ENCODE results near the gene LPCAT4. TPM values are rescaled to one million over a fixed set of nuclear protein-coding genes. Genes with fewer than 3 reads are reported as not detected.

LPCAT4 gene
- total and polyA plus RNA-seq, 9 of the 15 experiments (the other 6 are each of a cell fraction or from before 2014, with no cell fraction given) = 7.3 to 34.3 (median 14.4) TPM

- ChIA-PET POLR2A (interaction anchor here (0.6 to 1.7 kb wide), 3 partner anchors 10 to 33 kb away, joined by 3 to 6 read pairs (median 3); no protein-coding TSS in a partner anchor), CTCF (ENCODE audit: low intra/inter-chr PET ratio) (interaction anchor here (1.2 kb wide), 1 partner anchor 23 kb away, joined by 5 read pairs; the partner anchor contains the start of gene LPCAT4)
- peak within 1 kb of the TSS; percentile 94 to 96 for H3K9ac ChIP-seq (ENCODE audit: insufficient read depth in 1 of 2, low read depth in 2 of 2, low read length in 2 of 2)
- H3K27ac ChIP-seq (ENCODE audit: extremely low read depth, low read depth, low read length) = peak within 1 kb of the TSS; percentile 97
- peaks cover 31% of the 10 kb centered on the region for H3K36me3 ChIP-seq (ENCODE audit: control insufficient read depth, insufficient read depth, low read length)
- H3K4me2 ChIP-seq (ENCODE audit: insufficient read depth, low read length) = peak within 1 kb of the TSS; percentile 98
- peaks cover 4% of the 10 kb centered on the region for H3K9me3 ChIP-seq (replicated peaks; ENCODE audit: control insufficient read depth, insufficient read depth, low read depth, low read length)
- peaks cover 30% of the 10 kb centered on the region for H3K79me2 ChIP-seq (ENCODE audit: control insufficient read depth, insufficient read depth, low read length)
- H4K20me1 ChIP-seq (replicated peaks; ENCODE audit: control insufficient read depth, insufficient read depth, low read length) = no peaks in the 10 kb centered on the region
- intact Hi-C loops (cut with micrococcal nuclease) = loop anchor here (1.0 kb wide), 2 partner anchors 24 to 245 kb away; partner anchors contain the start of gene LPCAT4
- peak within 1 kb of the TSS; percentile 99 for H2AFZ ChIP-seq (ENCODE audit: low read depth, low read length)
- ATAC-seq (peak; percentile 89), FAIRE-seq (peak; percentile 99), DNase-seq (ENCODE audit: extremely low read depth in 1 of 4, low spot score in 3 of 4) (peak; percentile 79 to 96 (median 82))
- H3K27me3 ChIP-seq (ENCODE audit: control insufficient read depth in 2 of 2, insufficient read depth in 2 of 2, low read length in 2 of 2) = peaks cover 0 to 1% of the 10 kb centered on the region in 2 experiments; a peak in 2 of 5 replicates
- peak within 1 kb of the TSS; percentile 77 for H3K4me3 ChIP-seq
- in situ Hi-C loops (cut with MboI) = no loop called here
- BruUV-seq (replicated peaks) = no TSS peak
- no peaks in the 10 kb centered on the region for H3K9me1 ChIP-seq (ENCODE audit: control insufficient read depth, insufficient read depth, low read length)
- peaks cover 9% of the 10 kb centered on the region in 2 experiments; a peak in 4 of 5 replicates for H3K4me1 ChIP-seq (replicated peaks in 1 of 2; ENCODE audit: control insufficient read depth in 2 of 2, insufficient read depth in 2 of 2, low read length in 2 of 2)
- WGBS (ENCODE audit: insufficient coverage, low coverage, missing lambda C conversion rate) = 3% methylated on average over 38 of the region's 38 CpGs
- TF ChIP-seq MECOM (CRISPR knock-in tag; IDR thresholded peaks at IDR 0.05) (no peak), GATAD2A (IDR thresholded peaks at IDR 0.05) (0 out of 2 replicates have a peak, but pooled peaks have one; percentile 16), ZNF324 (CRISPR knock-in tag; IDR thresholded peaks at IDR 0.05) (no peak), TEAD2 (tag; IDR thresholded peaks at IDR 0.05) (no peak), BCOR (IDR thresholded peaks at IDR 0.05) (peak; percentile 49; the same call in 1 of the 2 replicates), MAFF (IDR thresholded peaks at IDR 0.05; ENCODE audit: low read length) (no peak), CUX1 (CRISPR knock-in tag; IDR thresholded peaks at IDR 0.05) (no peak), CHCHD3 (CRISPR knock-in tag; IDR thresholded peaks at IDR 0.05) (no peak), USF1 (CRISPR knock-in tag; IDR thresholded peaks at IDR 0.05) (peak; percentile 98), ZNF740 (CRISPR knock-in tag; IDR thresholded peaks at IDR 0.05) (no peak), ZNF740 (tag; IDR thresholded peaks at IDR 0.05) (no peak), TCF15 (CRISPR knock-in tag; IDR thresholded peaks at IDR 0.05) (no peak), CREM (IDR thresholded peaks at IDR 0.05; ENCODE audit: low read depth) (peak; percentile 89), ZNF511 (CRISPR knock-in tag; IDR thresholded peaks at IDR 0.05) (peak; percentile 76; the same call in 1 of the 2 replicates)
These were observed 24.0 kb downstream of the LPCAT4 start, which contains the start of the genes NOP10 and NUTM1 for GRCh38 chr15:34342737-34343575. Gene NOP10, minus strand, starts transcription at chr15:34343136. Its CDS starts 63 bp downstream, at chr15:34343073. Gene NUTM1, plus strand, starts transcription at chr15:34343315. Its CDS starts 382 bp downstream, at chr15:34343697.

All from K562 (cell line).